Stimulated activated CD8-positive, alpha-beta memory T cell treated with anti-CD3 and anti-CD28 coated beads, Interleukin-7, amount 100 ng/mL, for 4 hours (primary cell): ENCODE measurements around the gene SLC25A4.

Source experiments
- DNase-seq, 2 donors: peaks; one replicate each; pipeline ENCODE4 v3.0.0-alpha.2; 2020; ENCODE audit warnings: low read depth in 2 of 2

SLC25A4 gene

DNA sequence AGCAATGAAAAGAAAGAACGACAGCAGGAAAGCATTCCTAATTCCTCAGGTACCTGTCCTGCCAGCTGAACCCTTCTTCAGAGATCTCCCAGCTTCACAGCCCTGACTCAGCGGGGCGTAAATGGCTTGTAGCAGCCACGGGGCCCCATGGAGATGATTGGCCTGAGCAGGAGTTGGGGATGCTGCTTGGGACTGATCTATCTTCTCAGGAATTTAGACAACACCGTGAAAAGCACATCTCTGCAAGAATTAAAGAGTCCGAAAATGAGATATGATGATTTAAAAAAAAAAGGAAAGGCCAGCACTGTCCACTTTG lies 22.5 kb upstream of the SLC25A4 start:
- DNase-seq: no peak

DNA sequence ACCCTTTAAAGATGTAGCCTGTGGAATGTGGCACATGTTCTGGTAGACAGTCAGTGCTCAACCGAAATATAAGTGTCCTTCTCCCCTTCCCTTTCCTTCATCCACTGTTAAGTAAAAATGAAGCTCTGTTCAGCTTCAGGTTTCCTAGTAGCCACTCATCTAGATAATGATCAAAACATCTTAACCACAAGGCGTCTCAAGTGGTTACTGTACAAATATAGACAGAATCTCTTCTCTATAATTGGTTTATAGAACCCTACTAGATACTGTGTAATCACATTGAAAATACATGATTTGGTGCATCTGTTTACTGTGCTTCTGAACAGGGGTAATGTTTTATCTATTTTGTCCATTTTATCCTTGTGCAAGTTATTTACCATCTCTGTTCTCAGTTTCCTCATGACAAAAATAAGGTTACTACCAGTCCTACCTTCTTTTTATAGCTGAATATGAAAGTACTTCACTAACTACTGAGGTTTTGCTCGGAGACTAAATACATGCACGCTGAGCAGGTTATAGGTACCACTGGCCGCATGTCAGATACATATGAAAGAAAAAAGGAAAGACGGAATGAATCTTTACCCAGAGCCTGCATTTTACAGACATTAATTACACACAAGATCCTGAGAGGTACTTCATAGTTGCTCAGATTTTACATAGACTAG lies 20.3 kb upstream of the SLC25A4 start:
- no peak for DNase-seq

DNA sequence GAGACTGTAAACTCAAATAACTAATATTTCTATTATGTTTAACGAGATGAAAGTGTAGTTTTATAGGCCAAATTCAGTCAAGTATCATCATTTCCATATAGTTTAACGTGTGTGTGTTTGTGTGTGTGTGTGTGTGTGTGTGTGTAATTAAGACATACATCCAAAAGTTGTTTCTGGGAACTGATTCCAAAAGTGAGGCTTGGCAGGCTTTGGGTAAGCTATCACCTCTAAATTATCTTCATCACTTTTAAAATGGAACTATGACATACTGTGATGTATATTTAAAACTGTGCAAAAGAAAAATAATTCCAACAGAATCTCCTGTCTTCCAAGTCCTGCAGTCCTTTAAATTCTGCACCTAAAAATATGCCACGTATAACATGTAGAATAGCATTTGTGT lies 19.1 kb upstream of the SLC25A4 start:
- no peak for DNase-seq

DNA sequence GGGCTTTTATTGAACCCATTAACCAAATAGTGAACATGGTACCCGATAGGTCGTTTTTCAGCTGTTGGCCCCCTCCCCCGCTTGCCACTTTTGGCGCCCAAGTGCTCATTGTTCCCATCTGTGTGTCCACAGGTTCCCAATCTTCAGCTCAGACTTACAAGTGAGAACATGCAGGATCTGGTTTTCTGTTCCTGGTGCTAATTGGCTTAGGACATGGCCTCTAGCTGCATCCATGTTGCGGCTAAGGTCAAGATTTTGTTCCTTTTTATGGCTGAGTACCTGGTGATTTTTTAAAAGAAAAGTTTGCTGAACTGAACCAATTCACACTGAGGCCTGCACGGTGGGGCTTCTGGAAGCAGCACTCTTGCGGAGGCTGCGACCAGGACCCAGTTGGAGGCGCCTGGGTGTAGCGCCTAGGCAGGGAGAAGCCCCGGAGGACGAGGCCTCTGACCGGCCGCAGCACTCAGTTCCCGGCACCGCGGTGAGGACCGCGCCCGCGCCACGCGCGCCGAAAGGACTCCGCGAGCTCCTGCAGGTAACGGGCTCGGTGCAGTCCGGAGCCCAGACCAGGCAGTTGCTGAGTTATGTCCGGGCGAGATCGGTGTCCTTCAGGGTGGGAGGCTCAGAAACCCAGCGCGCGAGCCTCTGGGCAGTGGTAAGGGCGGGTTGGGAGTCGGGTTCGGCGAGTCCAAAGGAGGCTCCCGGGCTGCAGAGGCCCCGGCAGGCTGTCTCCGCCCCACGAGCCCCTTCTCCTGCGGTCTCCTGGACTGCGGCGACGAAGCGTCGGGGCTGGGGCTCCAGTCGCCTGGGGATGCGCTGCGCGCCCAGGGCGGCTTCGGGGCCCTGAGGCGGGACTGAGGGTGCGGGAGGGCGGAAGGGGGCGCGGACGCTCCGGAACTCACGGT lies 15.8 kb upstream of the SLC25A4 start:
- no peak for DNase-seq

DNA sequence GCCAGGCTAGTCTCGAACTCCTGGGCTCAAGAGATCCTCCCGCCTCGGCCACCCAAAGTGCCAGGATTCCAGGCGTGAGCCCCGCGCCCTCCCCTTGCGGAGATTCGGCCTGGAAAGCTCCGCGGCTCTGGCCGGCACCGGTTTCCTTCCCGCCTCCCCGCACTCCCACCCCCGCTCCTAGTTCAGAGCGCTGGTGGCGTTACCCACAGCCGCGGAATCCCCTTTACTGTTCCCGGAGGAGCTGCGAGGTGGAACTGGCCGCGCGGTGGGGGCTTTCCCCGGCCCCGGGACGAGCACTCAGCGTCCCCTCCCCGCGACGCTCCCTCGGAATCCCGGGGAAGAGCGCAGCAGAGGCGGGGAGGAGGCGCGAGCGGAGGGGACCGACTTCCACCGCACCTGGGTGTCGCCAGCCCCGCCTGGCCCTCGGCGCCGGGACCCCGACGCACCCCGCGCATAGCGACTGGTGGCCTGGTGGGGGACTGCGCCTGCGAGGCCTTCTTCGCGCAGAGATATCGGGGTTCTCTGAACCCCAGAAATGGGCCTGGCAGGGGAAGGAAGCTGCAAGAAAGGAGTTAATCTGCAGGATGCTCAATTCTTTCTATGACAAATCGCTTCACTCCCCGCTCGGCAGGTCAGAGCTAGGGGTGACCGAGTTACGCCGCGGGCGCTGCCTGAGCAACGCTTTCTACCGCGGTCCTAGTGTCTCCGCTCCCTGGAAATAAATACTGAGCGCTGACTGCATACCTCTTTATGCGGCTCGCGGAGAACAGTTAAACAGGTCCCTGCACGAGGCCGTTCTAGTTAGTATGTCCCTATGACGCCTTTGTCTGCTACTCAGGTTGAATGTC lies 14.6 kb upstream of the SLC25A4 start:
- DNase-seq: no peak

DNA sequence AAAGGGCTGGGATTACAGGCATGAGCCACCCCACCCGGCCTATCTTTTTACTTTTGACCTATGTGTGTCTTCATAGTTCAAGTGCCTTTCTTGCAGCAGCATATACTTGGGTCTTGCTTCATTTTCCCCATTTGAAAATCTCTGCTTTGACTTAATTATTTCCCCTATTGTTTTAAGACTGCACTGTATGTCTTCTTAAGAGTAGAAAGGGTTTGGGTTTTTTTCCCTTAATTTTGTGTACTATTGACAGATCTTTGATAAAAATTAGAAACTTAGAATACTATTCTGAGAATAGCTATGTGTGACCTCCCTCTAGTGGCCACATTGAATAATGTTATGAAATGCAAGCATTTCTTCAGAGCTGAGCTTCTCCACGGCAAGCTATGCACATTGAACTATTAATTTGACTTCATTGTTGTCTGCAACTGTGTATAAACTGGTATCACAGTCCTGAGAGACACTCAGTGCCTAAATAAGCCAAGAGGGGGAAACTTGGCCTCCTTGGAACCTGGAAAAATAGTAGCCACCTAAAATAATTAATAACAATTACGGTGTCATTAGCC lies 8.7 kb upstream of the SLC25A4 start:
- DNase-seq: no peak

DNA sequence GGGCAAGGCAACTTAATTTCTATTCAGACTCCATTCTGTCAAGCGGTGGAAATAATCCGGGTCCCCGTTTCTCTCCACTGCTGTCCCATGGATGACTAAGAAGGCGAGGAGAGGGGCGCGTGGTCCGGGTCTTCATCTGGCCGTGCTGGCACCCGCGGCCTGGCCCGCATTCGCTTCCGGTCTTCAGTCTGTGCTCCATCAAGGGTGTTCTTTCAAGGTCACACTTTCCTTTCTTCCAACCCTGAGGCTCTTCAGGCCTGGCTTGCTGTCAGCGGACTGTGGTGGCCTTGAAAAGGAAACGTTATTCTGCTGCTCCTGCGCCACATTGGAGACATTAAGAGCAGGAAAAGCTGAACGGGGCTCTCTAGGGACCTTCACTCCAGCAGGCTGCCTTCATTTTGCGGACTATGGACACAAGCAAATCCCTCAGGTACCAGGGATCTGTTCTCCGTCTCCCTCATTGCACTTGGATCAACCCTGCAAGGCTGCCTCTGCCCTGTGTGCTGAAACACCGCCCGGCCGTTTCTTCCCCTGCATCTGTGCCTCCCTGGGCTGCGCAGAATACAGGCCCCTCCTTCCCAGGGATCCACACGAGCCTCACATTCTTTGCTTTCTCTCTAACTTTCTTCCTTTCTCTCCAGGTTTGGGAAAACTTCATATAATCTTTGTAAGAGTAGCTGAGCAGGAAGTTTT lies 5.7 kb upstream of the SLC25A4 start:
- no peak for DNase-seq

DNA sequence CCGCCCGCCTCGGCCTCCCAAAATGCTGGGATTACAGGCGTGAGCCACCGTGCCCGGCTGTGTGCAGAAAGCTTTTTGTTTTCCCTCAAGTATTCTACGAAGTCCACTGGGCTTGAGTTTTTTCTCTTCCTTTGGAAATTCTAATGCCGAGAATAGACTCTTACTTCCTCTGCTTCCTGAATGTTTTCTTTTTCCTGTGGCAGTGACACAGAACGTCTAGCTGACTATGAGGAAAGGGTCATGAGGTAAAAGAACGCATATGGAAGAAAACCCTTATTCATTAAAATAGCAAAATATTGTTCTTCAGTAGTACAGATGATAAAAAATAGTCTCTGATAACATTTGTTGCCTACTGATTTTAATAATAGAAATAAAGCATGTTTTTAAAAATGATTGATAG lies 4.9 kb upstream of the SLC25A4 start:
- DNase-seq: no peak

DNA sequence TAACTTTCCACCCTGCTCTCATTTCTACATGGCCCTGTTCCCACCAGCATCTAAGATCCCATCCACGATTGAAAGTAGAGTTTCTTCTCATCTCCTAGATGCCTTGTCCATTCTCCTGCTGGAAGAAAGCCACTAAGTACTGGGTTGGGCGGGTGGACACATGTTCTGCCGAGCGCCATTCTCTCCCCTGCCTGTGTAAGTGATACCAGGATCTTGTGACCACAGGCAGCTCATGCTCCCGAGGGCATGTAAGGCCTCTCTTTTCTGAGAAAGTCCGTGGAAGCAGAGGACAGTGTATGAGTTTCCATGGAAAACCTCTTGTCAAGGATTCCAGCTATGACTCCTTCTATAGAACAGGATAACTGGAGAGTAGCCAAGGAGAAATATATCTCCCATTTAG lies 3.3 kb upstream of the SLC25A4 start:
- DNase-seq: no peak

DNA sequence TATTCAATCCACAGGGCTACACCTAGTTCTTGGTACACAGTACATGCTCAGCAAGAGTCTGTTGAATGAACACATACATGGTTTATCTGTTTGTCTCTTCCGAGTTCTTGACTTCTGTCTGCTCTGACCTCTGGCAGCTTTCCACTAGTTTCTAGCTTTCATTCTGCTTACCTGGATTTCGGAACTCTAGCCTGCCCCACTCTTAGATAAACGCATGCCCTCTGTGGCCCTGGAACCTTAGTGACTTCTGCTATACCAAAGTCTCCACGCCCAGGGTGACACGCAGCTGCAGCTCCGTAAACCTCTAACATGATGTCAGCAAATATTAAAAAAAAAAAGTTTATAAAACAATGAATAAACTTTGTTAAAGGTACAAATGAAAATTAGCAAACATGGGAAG lies 1.3 kb upstream of the SLC25A4 start:
- no peak for DNase-seq

DNA sequence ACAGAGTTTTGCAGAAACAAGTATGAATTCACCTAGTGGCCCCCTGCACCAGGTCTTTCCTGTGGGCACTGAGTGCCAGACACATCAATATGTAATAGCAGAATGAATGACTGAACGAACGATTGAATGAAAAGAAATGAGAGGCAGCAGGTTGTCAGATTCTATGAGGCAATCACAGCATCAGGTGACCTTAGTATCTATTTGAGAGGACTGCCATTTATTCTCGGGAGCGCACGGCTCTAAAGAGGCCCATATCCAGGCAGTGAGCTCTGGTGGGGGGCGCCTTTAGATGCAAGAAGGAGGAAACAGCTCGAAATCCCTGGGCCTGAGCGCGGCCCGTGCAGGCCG lies 528 bp upstream of the SLC25A4 start:
- no peak for DNase-seq

DNA sequence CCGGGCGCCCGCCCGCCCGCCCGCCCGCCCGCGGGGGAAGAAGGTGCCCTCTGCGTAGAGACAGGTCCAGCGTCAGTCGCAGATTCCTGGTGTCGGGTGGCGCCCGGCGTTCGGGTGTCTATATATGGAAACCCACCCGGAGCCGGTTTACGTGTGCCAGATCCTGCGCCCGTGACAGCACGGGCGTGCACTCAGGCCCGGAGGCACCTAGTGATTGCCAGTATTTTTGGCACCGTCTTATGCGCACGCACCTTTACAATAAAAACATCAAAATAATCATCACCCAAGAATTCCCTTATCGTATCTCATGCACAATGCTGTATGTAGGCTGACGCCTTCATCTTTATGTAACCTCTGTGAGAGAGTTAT lies 519 bp downstream of the SLC25A4 start:
- peak in 1 of 2 donors; percentile 13 for DNase-seq

DNA sequence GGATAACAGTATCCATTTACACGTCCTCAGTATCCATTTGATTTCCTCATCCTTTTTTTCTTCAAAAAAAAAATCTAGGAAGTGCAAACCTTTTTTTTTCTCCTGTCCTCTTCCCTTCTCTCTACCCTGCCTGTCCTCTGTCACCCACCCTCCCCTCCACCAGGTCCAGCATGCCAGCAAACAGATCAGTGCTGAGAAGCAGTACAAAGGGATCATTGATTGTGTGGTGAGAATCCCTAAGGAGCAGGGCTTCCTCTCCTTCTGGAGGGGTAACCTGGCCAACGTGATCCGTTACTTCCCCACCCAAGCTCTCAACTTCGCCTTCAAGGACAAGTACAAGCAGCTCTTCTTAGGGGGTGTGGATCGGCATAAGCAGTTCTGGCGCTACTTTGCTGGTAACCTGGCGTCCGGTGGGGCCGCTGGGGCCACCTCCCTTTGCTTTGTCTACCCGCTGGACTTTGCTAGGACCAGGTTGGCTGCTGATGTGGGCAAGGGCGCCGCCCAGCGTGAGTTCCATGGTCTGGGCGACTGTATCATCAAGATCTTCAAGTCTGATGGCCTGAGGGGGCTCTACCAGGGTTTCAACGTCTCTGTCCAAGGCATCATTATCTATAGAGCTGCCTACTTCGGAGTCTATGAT lies 1.7 kb downstream of the SLC25A4 start:
- no peak for DNase-seq

DNA sequence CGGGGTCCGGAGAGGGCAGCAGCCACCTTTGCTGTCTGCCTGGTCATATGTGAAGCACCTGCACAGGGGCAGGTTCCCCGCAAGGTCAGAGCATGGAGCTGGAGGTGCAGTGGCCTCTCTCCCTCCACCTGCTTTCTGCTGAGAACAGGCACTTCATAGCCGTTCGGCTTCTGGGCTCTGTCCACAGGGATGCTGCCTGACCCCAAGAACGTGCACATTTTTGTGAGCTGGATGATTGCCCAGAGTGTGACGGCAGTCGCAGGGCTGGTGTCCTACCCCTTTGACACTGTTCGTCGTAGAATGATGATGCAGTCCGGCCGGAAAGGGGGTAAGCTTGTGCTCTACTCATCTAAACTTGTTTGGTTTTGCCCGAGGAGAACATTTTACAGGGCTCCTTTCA lies 2.5 kb downstream of the SLC25A4 start:
- no peak for DNase-seq

DNA sequence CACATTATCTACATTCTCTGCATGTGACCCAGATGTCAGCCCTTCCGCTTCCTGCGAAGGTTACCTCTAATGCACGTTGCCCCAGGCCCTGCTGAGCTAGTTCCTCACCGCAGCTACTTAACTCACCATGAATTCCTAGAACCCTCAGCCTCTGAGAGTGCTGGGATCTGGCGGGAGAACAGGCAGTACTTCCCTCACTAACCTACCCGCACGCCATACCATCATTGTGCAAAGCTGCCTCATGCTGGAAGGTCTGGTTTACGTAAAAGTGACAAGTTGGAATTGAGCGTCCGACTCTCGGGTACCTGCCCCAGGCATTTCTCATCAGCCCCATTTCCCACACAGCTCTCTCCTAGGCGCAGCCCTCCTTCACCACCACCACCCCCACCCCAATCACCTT lies 6.3 kb downstream of the SLC25A4 start:
- DNase-seq: no peak

DNA sequence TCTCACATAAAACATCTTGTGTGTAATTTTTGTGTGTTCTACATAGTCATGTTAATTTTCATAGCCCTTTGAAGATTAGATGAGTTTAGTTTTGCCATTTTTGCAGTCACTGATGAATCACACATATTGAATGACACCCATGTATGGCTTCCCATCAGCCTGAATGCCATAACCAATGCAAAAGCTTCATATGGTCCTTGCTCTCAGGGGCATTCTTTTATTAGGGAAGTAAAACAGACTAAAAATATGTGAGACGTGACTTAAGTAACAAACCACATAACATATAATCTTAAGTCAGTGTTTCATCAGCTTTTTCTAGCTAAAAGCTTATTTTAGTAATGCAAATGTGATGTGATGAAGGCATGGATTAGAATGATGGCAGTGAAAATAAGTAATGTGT lies 8.2 kb downstream of the SLC25A4 start:
- no peak for DNase-seq

DNA sequence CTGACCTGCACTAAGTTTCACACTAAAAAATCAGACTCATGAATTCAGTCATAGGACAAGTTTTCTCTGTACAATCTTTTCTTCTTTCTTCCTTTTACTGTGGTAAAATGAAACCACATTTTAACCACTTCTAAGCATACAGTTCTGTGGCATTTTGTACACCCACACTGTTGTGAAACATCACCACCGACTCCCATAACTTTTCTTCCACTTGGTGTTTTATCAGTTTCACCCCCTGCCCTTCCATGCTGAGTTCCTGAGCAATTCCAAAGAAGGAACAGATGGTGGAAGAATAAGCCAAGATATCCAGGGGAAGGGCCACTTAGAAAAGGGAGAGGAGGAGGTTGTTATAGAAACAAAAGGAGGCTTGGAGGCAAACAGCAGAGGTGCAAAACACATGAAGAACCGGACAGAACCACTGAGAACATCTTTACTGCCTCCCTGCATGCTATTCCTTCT lies 22.6 kb downstream of the SLC25A4 start:
- DNase-seq: no peak

DNA sequence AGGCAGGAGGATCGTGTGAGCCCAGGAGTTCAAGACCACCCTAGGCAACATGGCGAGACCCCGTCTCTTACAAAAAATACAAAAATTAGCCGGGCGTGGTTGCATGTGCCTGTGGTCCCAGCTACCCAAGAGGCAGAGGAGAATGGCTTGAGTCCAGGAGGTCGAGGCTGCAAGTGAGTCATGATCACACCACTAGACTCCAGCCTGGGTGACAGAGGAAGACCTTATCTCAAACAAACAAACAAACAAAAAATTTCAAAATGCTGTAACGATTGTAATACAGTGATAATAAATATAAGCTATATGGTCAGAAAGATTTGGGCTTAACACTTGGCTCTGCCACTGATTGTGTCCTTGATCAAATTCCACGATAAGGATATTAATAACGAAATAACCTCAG lies 24.2 kb downstream of the SLC25A4 start:
- DNase-seq: no peak

DNA sequence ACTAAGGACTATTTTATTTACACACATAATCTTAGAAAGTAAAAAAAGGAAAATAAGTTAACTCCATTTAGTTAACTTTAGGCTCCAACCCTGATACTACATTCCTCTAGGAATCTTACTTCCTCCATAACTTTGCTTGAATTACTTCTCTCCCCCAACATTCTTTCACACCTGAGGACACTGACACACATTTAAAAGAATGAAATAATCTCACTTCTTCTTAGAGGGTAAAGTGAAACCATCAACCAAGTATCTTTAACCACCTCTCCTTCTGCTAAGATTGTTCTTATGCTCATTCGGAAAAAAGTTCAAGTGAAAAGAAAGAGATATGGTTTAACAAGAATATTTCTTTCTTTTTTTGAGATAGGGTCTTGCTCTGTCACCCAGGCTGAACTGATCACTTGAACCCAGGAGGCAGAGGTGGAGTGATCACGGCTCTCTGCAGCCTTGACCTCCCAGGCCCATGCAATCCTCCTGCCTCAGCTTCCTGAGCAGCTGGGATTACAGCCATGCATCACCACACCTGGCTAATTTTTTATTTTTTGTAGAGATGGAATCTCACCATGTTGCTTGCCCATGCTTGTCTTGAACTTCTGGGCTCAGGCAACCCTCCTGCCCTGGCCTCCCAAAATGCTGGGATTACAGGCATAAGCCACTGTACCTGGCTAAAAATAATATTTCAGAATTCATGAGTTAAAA lies 28.5 kb downstream of the SLC25A4 start:
- no peak for DNase-seq

DNA sequence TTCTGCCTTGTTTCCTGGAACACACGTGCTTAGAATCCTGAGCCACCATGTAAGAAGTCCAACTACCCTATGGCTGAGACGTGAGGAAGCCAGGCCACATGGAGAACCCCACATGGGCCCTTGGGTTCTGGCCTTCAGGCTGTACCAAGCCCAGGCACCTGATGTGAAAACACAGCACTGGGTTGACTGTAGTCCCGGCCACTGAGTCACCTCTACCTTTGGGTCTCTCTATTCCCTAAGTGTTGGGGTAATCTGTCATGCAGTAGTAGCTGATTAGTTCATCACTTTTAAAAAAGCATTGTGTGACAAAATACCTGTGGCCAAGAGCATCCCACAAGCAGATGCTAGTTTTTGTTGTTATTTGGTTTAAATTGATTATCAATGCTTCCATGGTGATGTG lies 36.4 kb downstream of the SLC25A4 start:
- no peak for DNase-seq

DNA sequence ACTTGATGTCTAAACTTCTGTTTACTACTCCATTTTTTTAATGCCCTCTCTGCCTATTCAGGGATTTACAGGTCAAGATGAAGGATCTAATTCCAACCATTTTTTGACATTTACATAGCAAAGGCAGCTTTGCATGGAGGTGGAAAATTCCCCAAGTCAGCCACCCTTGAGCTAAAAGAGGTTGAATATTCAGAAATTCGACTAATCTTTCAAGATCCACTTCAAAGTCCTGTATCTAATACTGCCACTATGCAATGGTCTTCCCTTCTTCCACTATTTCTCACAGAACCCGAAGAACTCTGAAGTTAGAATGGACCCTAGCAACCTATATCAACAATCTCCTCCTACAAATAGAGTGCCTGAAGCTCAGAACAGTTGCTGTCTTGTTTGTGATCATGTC lies 39.2 kb downstream of the SLC25A4 start:
- no peak for DNase-seq
